Lower lobe of right lung (tissue), 2 donors: ENCODE results near the gene ADAMTS4. TPM values are rescaled to one million over a fixed set of nuclear protein-coding genes. Genes with fewer than 3 reads are reported as not detected.

Experiments used
- ATAC-seq, 2 donors: fragments of 200-7000 bp; cut with Tn5 transposase; one replicate each; pipeline ENCODE4 v1.9.1; 2020 to 2022; ENCODE audit warnings: mild to moderate bottlenecking in 2 of 2, moderate library complexity in 2 of 2
- DNase-seq: peaks from one replicate; pipeline ENCODE4 v3.0.0-alpha.2; 2020
- H3K27ac ChIP-seq: fragments of 200-600 bp; one replicate; pipeline ENCODE4 v1.8.0; 2022
- H3K27me3 ChIP-seq: fragments of 200-600 bp; one replicate; pipeline ENCODE4 v1.8.0; 2022; ENCODE audit warnings: low read depth
- H3K36me3 ChIP-seq: fragments of 200-600 bp; one replicate; pipeline ENCODE4 v1.8.0; 2022; ENCODE audit warnings: mild to moderate bottlenecking
- H3K4me1 ChIP-seq: fragments of 200-600 bp; one replicate; pipeline ENCODE4 v1.8.0; 2022
- H3K4me3 ChIP-seq: fragments of 200-600 bp; one replicate; pipeline ENCODE4 v1.8.0; 2022; ENCODE audit warnings: mild to moderate bottlenecking
- H3K9me3 ChIP-seq: fragments of 200-600 bp; one replicate; pipeline ENCODE4 v1.8.0; 2022
- intact Hi-C: fragments of 100-400 bp; cut with DNase I; formaldehyde crosslinking; loops from one replicate; pipeline ENCODE4 v1.11.0; 2022
- total RNA-seq: library from RNA; stranded (reverse); fragmentation: NEBNext Ultra II Directional; extraction: Animal tissue kit (Norgen Biotek cat#: 25700); gene quantifications from one replicate; pipeline ENCODE4 v1.2.1, GENCODE V29; 2021
- TF ChIP-seq, protein P1 (sequence below): fragments of 200-600 bp; IDR thresholded peaks from one replicate; pipeline ENCODE4 v1.8.0; 2022; ENCODE audit warnings: antibody characterized with exemption, mild to moderate bottlenecking
- donor health status: DM: no; HTN: yes; CAD: no; lungs with severe emphysema.

ADAMTS4 gene
- total RNA-seq, 1 donor from 2014 or later, result 1.4 TPM

DNA sequence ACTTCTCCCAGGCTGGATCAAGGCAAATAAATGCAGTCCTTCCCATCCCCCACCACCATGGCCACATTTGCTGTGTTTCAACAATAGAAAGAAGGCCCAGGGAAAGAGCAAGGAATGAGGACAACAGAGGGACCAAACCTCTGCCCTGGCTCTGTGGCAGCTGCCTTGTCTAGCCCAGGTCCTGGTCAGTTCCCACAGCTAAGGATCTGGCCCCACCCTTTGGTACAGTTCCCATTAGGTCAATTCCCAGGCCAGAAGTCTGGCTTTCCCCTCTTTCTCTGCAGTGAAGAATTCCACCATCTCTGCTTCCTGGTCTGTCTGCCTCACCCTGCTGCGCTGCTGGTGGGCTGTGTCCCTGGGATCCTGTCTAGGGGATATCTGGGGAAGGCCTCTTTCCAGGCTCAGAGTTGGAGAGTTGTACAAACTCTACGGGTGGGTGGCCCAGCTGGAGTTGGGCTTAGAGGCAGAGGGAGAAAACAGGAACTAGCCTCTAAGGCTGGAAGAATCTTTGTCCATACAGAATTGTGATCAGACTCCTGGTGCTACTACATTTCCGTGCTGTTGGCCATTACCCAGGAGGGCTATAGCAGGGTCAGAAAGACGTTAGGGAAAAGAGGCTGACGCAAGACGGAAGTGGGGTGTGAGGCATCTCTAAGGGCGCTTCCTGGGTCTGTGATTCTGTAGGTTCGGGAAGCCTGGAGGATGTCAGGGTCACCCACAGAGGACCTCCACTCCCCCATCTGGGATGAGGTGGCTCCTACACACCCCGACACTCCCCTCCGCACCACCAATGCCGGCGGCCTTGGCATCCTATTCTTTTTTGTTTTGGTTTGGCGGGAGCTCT, 2.4 kb upstream of the ADAMTS4 start:
- no peak for DNase-seq
- Histone ChIP-seq H3K4me1 (peaks cover 94% of the 10 kb centered on the region), H3K27ac (peak overlapping the region; percentile 93), H3K36me3 (peaks cover 28% of the 10 kb centered on the region), H3K4me3 (peak overlapping the region; percentile 95), H3K27me3 (no peaks in the 10 kb centered on the region), H3K9me3 (no peaks in the 10 kb centered on the region)
- TF ChIP-seq, protein P1, sequence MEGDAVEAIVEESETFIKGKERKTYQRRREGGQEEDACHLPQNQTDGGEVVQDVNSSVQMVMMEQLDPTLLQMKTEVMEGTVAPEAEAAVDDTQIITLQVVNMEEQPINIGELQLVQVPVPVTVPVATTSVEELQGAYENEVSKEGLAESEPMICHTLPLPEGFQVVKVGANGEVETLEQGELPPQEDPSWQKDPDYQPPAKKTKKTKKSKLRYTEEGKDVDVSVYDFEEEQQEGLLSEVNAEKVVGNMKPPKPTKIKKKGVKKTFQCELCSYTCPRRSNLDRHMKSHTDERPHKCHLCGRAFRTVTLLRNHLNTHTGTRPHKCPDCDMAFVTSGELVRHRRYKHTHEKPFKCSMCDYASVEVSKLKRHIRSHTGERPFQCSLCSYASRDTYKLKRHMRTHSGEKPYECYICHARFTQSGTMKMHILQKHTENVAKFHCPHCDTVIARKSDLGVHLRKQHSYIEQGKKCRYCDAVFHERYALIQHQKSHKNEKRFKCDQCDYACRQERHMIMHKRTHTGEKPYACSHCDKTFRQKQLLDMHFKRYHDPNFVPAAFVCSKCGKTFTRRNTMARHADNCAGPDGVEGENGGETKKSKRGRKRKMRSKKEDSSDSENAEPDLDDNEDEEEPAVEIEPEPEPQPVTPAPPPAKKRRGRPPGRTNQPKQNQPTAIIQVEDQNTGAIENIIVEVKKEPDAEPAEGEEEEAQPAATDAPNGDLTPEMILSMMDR, result no peak
- ATAC-seq, result peak; percentile 35 to 48
- intact Hi-C loops, result no loop called here

DNA sequence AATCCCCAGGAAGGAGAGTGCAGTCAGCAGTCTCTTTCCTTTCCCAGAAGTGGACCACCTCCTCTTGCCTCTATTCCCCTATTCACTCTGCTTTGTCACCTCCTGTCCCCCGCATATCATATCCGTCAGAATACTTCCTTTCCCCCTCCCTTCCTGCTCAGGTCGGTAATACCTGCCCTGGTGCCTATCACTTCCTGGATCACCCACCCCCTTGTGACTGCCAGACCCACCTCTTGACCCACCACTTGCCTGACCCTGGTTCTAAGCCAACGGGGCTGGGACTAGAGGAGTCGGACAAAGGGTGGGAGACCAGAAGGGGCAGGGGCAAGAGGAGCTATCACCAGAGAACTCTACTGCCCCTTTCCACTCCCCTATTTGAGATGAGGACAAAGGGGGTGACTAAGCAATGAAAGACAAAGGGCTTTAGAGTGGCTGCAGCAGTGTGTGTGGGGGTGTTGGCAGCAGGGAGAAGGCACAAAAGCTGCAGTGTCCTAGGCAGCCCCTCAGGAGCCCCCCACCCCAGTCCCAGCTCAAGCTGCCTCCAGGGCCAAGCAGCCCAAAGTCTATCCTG, 1.7 kb upstream of the ADAMTS4 start:
- peaks cover 21% of the 10 kb centered on the region for H3K36me3 ChIP-seq
- TF ChIP-seq, protein P1, result no peak
- peak overlapping the region; percentile 93 for H3K27ac ChIP-seq
- no peaks in the 10 kb centered on the region for H3K9me3 ChIP-seq
- H3K4me1 ChIP-seq, result peaks cover 92% of the 10 kb centered on the region
- H3K27me3 ChIP-seq, result no peaks in the 10 kb centered on the region
- ATAC-seq (no peak), DNase-seq (no peak)
- intact Hi-C loops, result no loop called here
- peak overlapping the region; percentile 95 for H3K4me3 ChIP-seq

DNA sequence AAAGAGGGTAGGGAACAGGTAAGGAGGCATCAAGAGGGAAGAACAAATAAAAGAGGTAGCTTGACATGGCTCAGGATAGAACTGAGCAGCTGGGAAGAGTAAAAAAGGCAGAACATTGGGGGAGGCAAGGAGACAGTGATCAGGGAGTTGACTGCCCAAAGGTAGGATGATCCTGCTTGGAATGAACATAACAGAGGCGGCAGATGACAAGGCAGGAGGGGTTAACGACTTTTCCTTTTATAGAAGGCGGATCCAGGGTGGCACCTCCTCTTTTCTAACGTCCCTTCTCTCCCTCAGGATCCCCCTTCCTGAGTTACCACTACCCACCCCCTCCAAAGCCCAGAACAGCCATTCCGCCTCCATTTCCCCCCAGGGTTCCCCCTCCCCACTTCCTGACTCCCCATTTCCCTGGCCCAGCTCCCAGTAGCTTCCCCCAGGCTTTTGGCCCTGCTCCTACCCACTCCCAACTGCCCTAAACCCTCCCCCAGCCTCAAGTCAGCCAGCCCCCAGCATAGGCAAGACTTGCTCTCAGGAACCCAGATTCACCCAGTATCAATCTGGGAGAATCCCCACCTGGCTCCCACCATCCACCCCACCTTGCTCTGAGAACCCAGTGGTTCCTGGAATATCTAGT, 769 bp upstream of the ADAMTS4 start:
- Histone ChIP-seq H3K9me3 (no peaks in the 10 kb centered on the region), H3K27ac (peak overlapping the region; percentile 93), H3K4me1 (peaks cover 91% of the 10 kb centered on the region), H3K27me3 (no peaks in the 10 kb centered on the region), H3K36me3 (peaks cover 13% of the 10 kb centered on the region), H3K4me3 (no peak overlapping the region)
- ATAC-seq (no peak), DNase-seq (no peak)
- intact Hi-C loops, result no loop called here
- TF ChIP-seq, protein P1, result no peak

DNA sequence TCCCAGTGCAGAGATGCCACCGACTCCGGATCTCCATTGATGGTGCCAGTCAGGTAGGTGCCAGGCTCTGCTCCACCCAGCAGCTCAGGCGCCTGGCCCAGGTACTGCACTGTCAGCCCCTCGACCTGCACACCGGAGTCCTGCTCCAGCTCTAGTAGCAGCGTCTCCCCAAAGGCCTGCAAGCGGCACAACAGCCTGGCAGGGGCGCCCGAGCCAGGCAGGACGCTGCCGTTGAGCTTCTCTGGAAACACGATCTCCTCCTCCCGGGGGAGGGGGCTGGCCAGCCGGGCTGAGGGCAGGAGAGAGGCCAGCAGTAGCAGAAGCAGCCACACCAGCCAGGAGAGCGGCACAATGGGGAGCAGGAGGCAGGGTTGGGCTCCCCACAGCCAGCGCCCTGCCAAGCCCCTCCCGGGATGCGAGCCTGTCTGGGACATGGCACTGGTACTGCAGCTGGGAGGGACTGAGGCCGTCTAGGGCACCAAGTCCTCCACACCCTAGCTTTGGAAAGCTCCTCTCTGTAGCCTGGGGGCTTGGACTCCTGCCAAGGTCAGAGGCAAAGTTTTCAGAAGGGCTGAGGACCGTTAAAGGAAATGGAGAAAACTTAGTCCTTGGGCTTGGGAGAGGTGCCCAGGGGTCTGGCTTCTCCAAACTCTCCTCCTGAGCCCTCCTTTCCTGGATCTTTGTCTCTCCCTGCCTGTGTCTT, 509 bp downstream of the ADAMTS4 start:
- peaks cover 88% of the 10 kb centered on the region for H3K4me1 ChIP-seq
- TF ChIP-seq, protein P1, result no peak
- no peak for DNase-seq

DNA sequence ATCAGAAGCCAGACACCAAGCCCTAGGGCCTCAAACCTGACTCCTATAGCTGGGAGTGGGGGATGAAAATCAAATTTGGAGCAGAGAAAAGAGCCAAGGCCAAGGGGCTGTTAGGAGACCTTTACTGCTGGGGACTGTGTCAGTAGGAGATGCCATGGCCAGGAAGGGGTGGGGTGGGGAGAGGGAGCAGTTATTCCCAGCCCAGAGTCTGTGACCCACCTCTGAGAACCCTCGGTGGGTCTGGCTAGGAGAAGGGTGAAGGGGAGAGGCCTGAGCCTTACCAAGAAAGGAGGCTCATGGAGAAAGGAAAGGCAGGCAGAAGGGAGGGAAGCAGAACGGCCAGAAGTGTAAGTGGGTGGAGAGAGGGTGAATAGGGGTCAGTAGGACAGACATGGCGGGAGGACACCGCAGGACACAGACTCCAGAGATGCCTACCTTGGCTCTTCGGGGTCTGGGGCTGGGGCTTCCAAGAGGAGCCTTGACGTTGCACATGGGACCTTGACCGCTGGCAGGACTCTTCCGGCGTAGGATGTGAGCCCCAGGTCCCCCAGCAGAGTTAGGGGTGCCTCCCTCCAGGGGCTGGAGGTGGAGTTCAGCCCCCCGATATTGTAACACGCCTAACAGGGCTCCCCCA, 1.2 kb downstream of the ADAMTS4 start:
- peaks cover 87% of the 10 kb centered on the region for H3K4me1 ChIP-seq
- H3K27me3 ChIP-seq, result no peaks in the 10 kb centered on the region
- intact Hi-C loops, result no loop called here
- no peaks in the 10 kb centered on the region for H3K36me3 ChIP-seq
- no peak for ATAC-seq
- DNase-seq, result no peak
- peak overlapping the region; percentile 93 for H3K27ac ChIP-seq
- H3K9me3 ChIP-seq, result no peaks in the 10 kb centered on the region
- TF ChIP-seq, protein P1, result no peak
- H3K4me3 ChIP-seq, result peak overlapping the region; percentile 40

More for the DNA sequence above, 509 bp downstream of the ADAMTS4 start:
- Histone ChIP-seq H3K27me3 (no peaks in the 10 kb centered on the region), H3K36me3 (peaks cover under 1% of the 10 kb centered on the region), H3K27ac (peak overlapping the region; percentile 93), H3K4me3 (peak overlapping the region; percentile 40), H3K9me3 (no peaks in the 10 kb centered on the region)
- no peak for ATAC-seq
- intact Hi-C loops, result no loop called here
